Naive thymus-derived CD4-positive, alpha-beta T cell (primary cell): Measurements from ENCODE around the gene DIPK1A. TPM values are rescaled to one million over a fixed set of nuclear protein-coding genes. Genes with fewer than 3 reads are reported as not detected.

Experiments
- ATAC-seq: fragments of 150-1000 bp; cut with Tn5 transposase; 2 replicates; pipeline ENCODE4 v1.10.0; 2021; ENCODE audit warnings: mild to moderate bottlenecking, moderate library complexity
- CTCF ChIA-PET: fragments of 350-600 bp; sonication (Branson Sonifier 250); formaldehyde crosslinking; loops from one replicate; lab custom pipeline; 2021; ENCODE audit warnings: antibody characterized with exemption; lab: Charles Lee
- POLR2A ChIA-PET: fragments of 350-600 bp; sonication (Branson Sonifier 250); formaldehyde crosslinking; loops from one replicate; lab custom pipeline; 2021; ENCODE audit warnings: antibody characterized with exemption, inconsistent platforms; lab: Charles Lee
- DNase-seq, 9 donors: peaks; one replicate each; pipeline versions ENCODE4 v3.0.0 to v3.0.0-alpha.2; 2020 to 2022; ENCODE audit warnings: mixed read lengths in 1 of 9
- H3K27ac ChIP-seq: one replicate; pipeline ENCODE4 v1.7.0; 2013; ENCODE audit warnings: mild to moderate bottlenecking, low read depth, low read length, moderate library complexity
- H3K27me3 ChIP-seq, 2 donors: one replicate each; pipeline ENCODE4 v1.7.0; 2013; ENCODE audit warnings: low read length in 2 of 2, mild to moderate bottlenecking in 2 of 2, moderate library complexity in 2 of 2; ENCODE audit not compliant: control insufficient read depth in 2 of 2, insufficient read depth in 2 of 2
- H3K36me3 ChIP-seq, 3 experiments: 1 replicate in 2 of 3; 2 replicates in 1 of 3; pipeline ENCODE4 v1.7.0; 2013; ENCODE audit warnings: low read length in 3 of 3, mild to moderate bottlenecking in 3 of 3, moderate library complexity in 1 of 3; ENCODE audit not compliant: insufficient read depth in 3 of 3, control insufficient read depth in 2 of 3
- H3K4me1 ChIP-seq, 2 donors: one replicate each; pipeline ENCODE4 v1.7.0; 2013; ENCODE audit warnings: low read length in 2 of 2, mild to moderate bottlenecking in 2 of 2, moderate library complexity in 1 of 2; ENCODE audit not compliant: control insufficient read depth in 2 of 2, insufficient read depth in 2 of 2
- H3K4me3 ChIP-seq: 2 replicates; pipeline ENCODE4 v1.7.0; 2013; ENCODE audit warnings: mild to moderate bottlenecking, low read length
- H3K9me3 ChIP-seq, 3 experiments: 1 replicate in 2 of 3; 2 replicates in 1 of 3; pipeline ENCODE4 v1.7.0; 2013; ENCODE audit warnings: low read length in 3 of 3; ENCODE audit not compliant: control insufficient read depth in 2 of 3
- H3K27ac Mint-ChIP-seq, 9 donors: one replicate each; pipeline ENCODE4 v1.8.0; 2020 to 2022; ENCODE audit warnings: mixed read lengths in 9 of 9, mild to moderate bottlenecking in 8 of 9, moderate library complexity in 5 of 9, inconsistent platforms in 2 of 9
- H3K27me3 Mint-ChIP-seq, 5 donors: one replicate each; pipeline ENCODE4 v1.8.0; 2021 to 2022; ENCODE audit warnings: mixed read lengths in 5 of 5, mild to moderate bottlenecking in 1 of 5
- H3K36me3 Mint-ChIP-seq, 5 donors: one replicate each; pipeline ENCODE4 v1.8.0; 2020 to 2022; ENCODE audit warnings: mixed read lengths in 5 of 5, mild to moderate bottlenecking in 3 of 5, inconsistent platforms in 1 of 5
- H3K4me1 Mint-ChIP-seq, 7 donors: one replicate each; pipeline ENCODE4 v1.8.0; 2020 to 2022; ENCODE audit warnings: mixed read lengths in 7 of 7, mild to moderate bottlenecking in 3 of 7, inconsistent platforms in 1 of 7
- H3K4me3 Mint-ChIP-seq, 10 donors: one replicate each; pipeline ENCODE4 v1.8.0; 2020 to 2022; ENCODE audit warnings: mild to moderate bottlenecking in 10 of 10, mixed read lengths in 10 of 10, moderate library complexity in 6 of 10, inconsistent platforms in 2 of 10
- H3K9me3 Mint-ChIP-seq, 11 donors: one replicate each; pipeline ENCODE4 v1.8.0; 2020 to 2022; ENCODE audit warnings: mixed read lengths in 11 of 11, mild to moderate bottlenecking in 4 of 11, inconsistent platforms in 1 of 11, moderate library complexity in 1 of 11
- intact Hi-C, 2 donors: fragments of 100-400 bp; cut with micrococcal nuclease; formaldehyde crosslinking; loops; one replicate each; pipeline ENCODE4 v1.15.1; 2023
- polyA plus RNA-seq, 2 donors: library from polyadenylated mRNA; unstranded; fragments of 300-500 nt; fragmentation: Illumina TruSeq; gene quantifications; one replicate each; pipeline ENCODE4 v1.2.3, GENCODE V29; 2021
- total RNA-seq, 6 experiments: library from RNA in 5 of 6; stranded (reverse) in 5 of 6; gene quantifications; 1 replicate in 5 of 6; 2 replicates in 1 of 6; pipeline ENCODE4 v1.2.3 and lab custom pipeline; 2021 to 2026

DIPK1A gene
- total and polyA plus RNA-seq, 7 experiments from 2014 or later, result 9.9 to 21.9 (median 15.2) TPM

GRCh38 chr1:92970990-92971689 is 9.9 kb upstream of the DIPK1A start:
- Histone ChIP-seq H3K27me3 (no peaks in the 10 kb centered on the region), H3K4me1 (peaks cover 19 to 21% of the 10 kb centered on the region in 2 donors), H3K9me3 (no peaks in the 10 kb centered on the region), H3K36me3 (no peaks in the 10 kb centered on the region), H3K27ac (no peak overlapping the region), H3K4me3 (no peak overlapping the region)
- Mint-ChIP-seq H3K27me3 (no peaks in the 10 kb centered on the region), H3K4me1 (peaks cover 29 to 49% (median 43%) of the 10 kb centered on the region in 7 donors), H3K4me3 (no peak overlapping the region), H3K27ac (no peak overlapping the region), H3K9me3 (no peaks in the 10 kb centered on the region), H3K36me3 (peaks cover 0 to 3% (median 0%) of the 10 kb centered on the region in 5 donors)
- intact Hi-C loops, result no loop called here
- DNase-seq (no peak), ATAC-seq (no peak)
- POLR2A ChIA-PET, result interaction anchor here (1.0 to 6.1 kb wide), 4 partner anchors 10 to 22 kb away, joined by 3 to 46 read pairs (median 42); partner anchors contain the start of gene DIPK1A
- CTCF ChIA-PET, result interaction anchor here (1.0 to 10.7 kb wide), 7 partner anchors 9 to 116 kb away, joined by 3 to 174 read pairs (median 22); partner anchors contain the start of gene DIPK1A

- Histone ChIP-seq H3K4me3 (no peak overlapping the region), H3K36me3 (no peaks in the 10 kb centered on the region), H3K27me3 (no peaks in the 10 kb centered on the region), H3K27ac (no peak overlapping the region), H3K9me3 (no peaks in the 10 kb centered on the region), H3K4me1 (peaks cover 19 to 34% of the 10 kb centered on the region in 2 donors)
- no peaks in the 10 kb centered on the region for H3K36me3 Mint-ChIP-seq
- H3K27ac Mint-ChIP-seq, result peak overlapping the region in 1 of 9 donors; percentile 44
- ATAC-seq (no peak), DNase-seq (no peak)
- no peaks in the 10 kb centered on the region for H3K9me3 Mint-ChIP-seq
- no peaks in the 10 kb centered on the region for H3K27me3 Mint-ChIP-seq
- intact Hi-C loops, result loop anchor here (2.0 to 10.0 kb wide), 4 partner anchors 111 to 1165 kb away; partner anchors contain the start of gene GFI1 (in 1 of the 2)
- H3K4me1 Mint-ChIP-seq, result peaks cover 26 to 38% (median 37%) of the 10 kb centered on the region in 7 donors
- no peak overlapping the region for H3K4me3 Mint-ChIP-seq
- ChIA-PET POLR2A (interaction anchor here (1.0 to 6.1 kb wide), 6 partner anchors 8 to 138 kb away, joined by 3 to 46 read pairs (median 22); partner anchors contain the start of genes DIPK1A and RPL5), CTCF (interaction anchor here (0.6 to 10.7 kb wide), 13 partner anchors 8 to 110 kb away, joined by 3 to 174 read pairs (median 6); partner anchors contain the start of gene DIPK1A)
Observed at GRCh38 chr1:92969517-92969916, 8.3 kb upstream of the DIPK1A start.

- no peaks in the 10 kb centered on the region for H3K27me3 ChIP-seq
- H3K9me3 Mint-ChIP-seq, result no peaks in the 10 kb centered on the region
- H3K4me3 ChIP-seq, result no peak overlapping the region
- no peaks in the 10 kb centered on the region for H3K27me3 Mint-ChIP-seq
- H3K9me3 ChIP-seq, result no peaks in the 10 kb centered on the region
- ChIA-PET CTCF (interaction anchor here (0.6 to 10.7 kb wide), 21 partner anchors 8 to 207 kb away, joined by 3 to 174 read pairs (median 4); no protein-coding TSS in a partner anchor), POLR2A (interaction anchor here (0.5 to 6.0 kb wide), 8 partner anchors 8 to 650 kb away, joined by 3 to 46 read pairs (median 6); no protein-coding TSS in a partner anchor)
- intact Hi-C loops, result loop anchor here (1.0 to 10.0 kb wide), 7 partner anchors 13 to 1164 kb away; partner anchors contain the start of gene GFI1 (in 1 of the 2)
- H3K27ac Mint-ChIP-seq, result peak overlapping the region in 7 of 9 donors; percentile 6 to 69 (median 44)
- no peaks in the 10 kb centered on the region for H3K36me3 ChIP-seq
- peak in 7 of 9 donors; percentile 22 to 60 (median 41) for DNase-seq
- no peaks in the 10 kb centered on the region for H3K36me3 Mint-ChIP-seq
- H3K4me1 Mint-ChIP-seq, result peaks cover 22 to 33% (median 31%) of the 10 kb centered on the region in 7 donors
- peaks cover 29 to 45% of the 10 kb centered on the region in 2 donors for H3K4me1 ChIP-seq
- ATAC-seq, result peak; percentile 72
- no peak overlapping the region for H3K4me3 Mint-ChIP-seq
- no peak overlapping the region for H3K27ac ChIP-seq
Observed at GRCh38 chr1:92968138-92969032, 7.1 kb upstream of the DIPK1A start.

- Mint-ChIP-seq H3K27me3 (no peaks in the 10 kb centered on the region), H3K27ac (no peak overlapping the region), H3K9me3 (peaks cover 0 to 6% (median 0%) of the 10 kb centered on the region in 11 donors), H3K4me1 (peaks cover 18 to 24% (median 23%) of the 10 kb centered on the region in 7 donors), H3K36me3 (peaks cover 0 to 4% (median 0%) of the 10 kb centered on the region in 5 donors), H3K4me3 (no peak overlapping the region)
- POLR2A ChIA-PET, result interaction anchor here (0.6 to 7.5 kb wide), 11 partner anchors 10 to 175 kb away, joined by 3 to 113 read pairs (median 3); no protein-coding TSS in a partner anchor
- CTCF ChIA-PET, result interaction anchor here (0.6 to 9.1 kb wide), 4 partner anchors 25 to 107 kb away, joined by 3 to 175 read pairs (median 57); no protein-coding TSS in a partner anchor
- Histone ChIP-seq H3K27me3 (no peaks in the 10 kb centered on the region), H3K4me1 (peaks cover 32 to 50% of the 10 kb centered on the region in 2 donors), H3K9me3 (no peaks in the 10 kb centered on the region), H3K27ac (peak overlapping the region; percentile 100), H3K36me3 (no peaks in the 10 kb centered on the region), H3K4me3 (peak overlapping the region; percentile 3)
- ATAC-seq (peak; percentile 33), DNase-seq (peak in 7 of 9 donors; percentile 66 to 83 (median 79))
- intact Hi-C loops, result loop anchor here (5.0 to 10.0 kb wide), 7 partner anchors 382 to 1943 kb away; partner anchors contain the start of genes GFI1 (in 2 of the 2), ABCD3 (in 1 of the 2), DR1 (in 1 of the 2) and ZNF644 (in 1 of the 2)
Observed at GRCh38 chr1:92964998-92965397, 3.7 kb upstream of the DIPK1A start.

GRCh38 chr1:92964316-92964715 is 3.1 kb upstream of the DIPK1A start:
- CTCF ChIA-PET, result interaction anchor here (0.6 to 9.1 kb wide), 6 partner anchors 17 to 107 kb away, joined by 3 to 175 read pairs (median 5); no protein-coding TSS in a partner anchor
- H3K4me1 Mint-ChIP-seq, result peaks cover 19 to 24% (median 20%) of the 10 kb centered on the region in 7 donors
- DNase-seq (no peak), ATAC-seq (no peak)
- no peaks in the 10 kb centered on the region for H3K27me3 ChIP-seq
- H3K9me3 Mint-ChIP-seq, result peaks cover 0 to 6% (median 0%) of the 10 kb centered on the region in 11 donors
- no peaks in the 10 kb centered on the region for H3K36me3 ChIP-seq
- no peaks in the 10 kb centered on the region for H3K27me3 Mint-ChIP-seq
- H3K4me3 Mint-ChIP-seq, result no peak overlapping the region
- peaks cover 0 to 6% (median 0%) of the 10 kb centered on the region in 5 donors for H3K36me3 Mint-ChIP-seq
- no peaks in the 10 kb centered on the region for H3K9me3 ChIP-seq
- intact Hi-C loops, result loop anchor here (5.0 to 10.0 kb wide), 7 partner anchors 383 to 1942 kb away; partner anchors contain the start of genes GFI1 (in 2 of the 2), ABCD3 (in 1 of the 2), DR1 (in 1 of the 2) and ZNF644 (in 1 of the 2)
- H3K27ac ChIP-seq, result peak overlapping the region; percentile 100
- POLR2A ChIA-PET, result interaction anchor here (0.6 to 7.5 kb wide), 13 partner anchors 11 to 175 kb away, joined by 3 to 113 read pairs (median 3); no protein-coding TSS in a partner anchor
- peaks cover 35 to 50% of the 10 kb centered on the region in 2 donors for H3K4me1 ChIP-seq
- no peak overlapping the region for H3K4me3 ChIP-seq
- no peak overlapping the region for H3K27ac Mint-ChIP-seq
